ENCODE results near the gene LAPTM5. TPM values are rescaled to one million over a fixed set of nuclear protein-coding genes. Genes with fewer than 3 reads are reported as not detected.

LAPTM5 gene
- total and polyA plus RNA-seq, 2 donors (not counting 1 experiment from before 2014, with no cell fraction given), result 1,384 to 1,519 TPM

GRCh38 chr1:30748098-30748698, 9.4 kb downstream of the LAPTM5 start:
- Histone ChIP-seq H3K27ac (ENCODE audit: low read length in 2 of 2) (peak overlapping the region; percentile 98 to 100), H3K9me3 (ENCODE audit: control extremely low read depth in 1 of 3, control insufficient read depth in 2 of 3, insufficient read depth in 1 of 3, low read length in 2 of 3) (no peaks in the 10 kb centered on the region), H3K4me1 (ENCODE audit: control insufficient read depth in 2 of 2, insufficient read depth in 2 of 2, low read length in 2 of 2) (peaks cover 99 to 100% of the 10 kb centered on the region in 2 donors), H3K27me3 (replicated peaks in 1 of 4; ENCODE audit: control extremely low read depth in 1 of 4, control insufficient read depth in 3 of 4, insufficient read depth in 4 of 4, low read length in 3 of 4) (no peaks in the 10 kb centered on the region), H3K79me2 (ENCODE audit: control insufficient read depth, insufficient read depth, low read length) (peaks cover 100% of the 10 kb centered on the region), H3K36me3 (replicated peaks in 1 of 2; ENCODE audit: control extremely low read depth in 1 of 2, control insufficient read depth in 1 of 2, extremely low read depth in 1 of 2, insufficient read depth in 2 of 2, low read length in 1 of 2) (peaks cover 0 to 85% of the 10 kb centered on the region in 2 experiments), H2AFZ (ENCODE audit: insufficient read depth, low read depth, low read length, poor library complexity, severe bottlenecking) (no peak overlapping the region), H3K9ac (ENCODE audit: low read length) (peak overlapping the region; percentile 98), H3K4me3 (ENCODE audit: control extremely low read depth in 1 of 5, extremely low read depth in 1 of 5, insufficient read depth in 1 of 5, low read depth in 2 of 5, low read length in 4 of 5) (peak overlapping the region in 3 of 5 experiments; percentile 10 to 96 (median 24)), H3K4me2 (replicated peaks; ENCODE audit: low read depth, low read length, poor library complexity, severe bottlenecking) (peak overlapping the region; percentile 94), H4K20me1 (ENCODE audit: control insufficient read depth, insufficient read depth, low read length, poor library complexity, severe bottlenecking) (peaks cover 71% of the 10 kb centered on the region)
- intact Hi-C loops (cut with micrococcal nuclease), result loop anchor here (2.0 kb wide), 1 partner anchor 15 kb away; no protein-coding TSS in a partner anchor
- ATAC-seq (ENCODE audit: low read depth) (no peak), DNase-seq (no peak)
- POLR2A ChIA-PET, result interaction anchor here (0.9 to 10.4 kb wide), 2 partner anchors 7 to 16 kb away, joined by 3 to 152 read pairs; partner anchors contain the start of gene LAPTM5
- WGBS (ENCODE audit: insufficient coverage), result 57% methylated on average over 8 of the region's 9 CpGs
- Mint-ChIP-seq H3K4me1 (peaks cover 97% of the 10 kb centered on the region), H3K4me3 (peak overlapping the region; percentile 89), H3K27me3 (no peaks in the 10 kb centered on the region), H3K9me3 (ENCODE audit: insufficient read depth) (no peaks in the 10 kb centered on the region), H3K27ac (peak overlapping the region; percentile 97)
- CTCF ChIA-PET, result interaction anchor here (17.4 to 38.6 kb wide), 3 partner anchors 6 to 32 kb away, joined by 312 to 769 read pairs (median 769); partner anchors contain the start of genes LAPTM5 and MATN1
- TF ChIP-seq CTCF (IDR thresholded peaks at IDR 0.05) (no peak), EZH2 (IDR thresholded peaks at IDR 0.05; ENCODE audit: borderline replicate concordance, insufficient read depth, low read depth, low read length, poor library complexity, severe bottlenecking) (no peak)

Measured in B cell (primary cell).